ENCODE results near the gene EDC3.

The EDC3 gene

GRCh38 chr15:74614744-74615507, 80.9 kb downstream of the EDC3 start:
- Mint-ChIP-seq H3K36me3 (ENCODE audit: low read depth) (peaks cover 7% of the 10 kb centered on the region), H3K9me3 (no peaks in the 10 kb centered on the region), H3K4me3 (peak overlapping the region; percentile 92 to 97 (median 93)), H3K27ac (peak overlapping the region; percentile 82 to 98 (median 96)), H3K27me3 (ENCODE audit: low read depth) (peaks cover 4% of the 10 kb centered on the region), H3K4me1 (peaks cover 27% of the 10 kb centered on the region)
- TF ChIP-seq CTCF (IDR thresholded peaks at IDR 0.05; ENCODE audit: unreplicated experiment in 3 of 3), result no peak

GRCh38 chr15:74613953-74614743, 81.7 kb downstream of the EDC3 start:
- Mint-ChIP-seq H3K36me3 (ENCODE audit: low read depth) (peaks cover under 1% of the 10 kb centered on the region), H3K9me3 (no peaks in the 10 kb centered on the region), H3K4me3 (peak overlapping the region; percentile 60 to 75 (median 70)), H3K27ac (peak overlapping the region in 2 of 3 experiments; percentile 37 to 65), H3K4me1 (peaks cover 27% of the 10 kb centered on the region), H3K27me3 (ENCODE audit: low read depth) (peaks cover 4% of the 10 kb centered on the region)
- TF ChIP-seq CTCF (IDR thresholded peaks at IDR 0.05; ENCODE audit: unreplicated experiment in 3 of 3), result no peak

GRCh38 chr15:74613089-74613952, 82.5 kb downstream of the EDC3 start:
- H3K9me3 Mint-ChIP-seq, result no peaks in the 10 kb centered on the region
- TF ChIP-seq CTCF (IDR thresholded peaks at IDR 0.05; ENCODE audit: unreplicated experiment in 3 of 3), result no peak
- peak overlapping the region; percentile 60 to 75 (median 70) for H3K4me3 Mint-ChIP-seq
- no peaks in the 10 kb centered on the region for H3K36me3 Mint-ChIP-seq (ENCODE audit: low read depth)
- peak overlapping the region; percentile 18 to 48 (median 37) for H3K27ac Mint-ChIP-seq
- peaks cover 4% of the 10 kb centered on the region for H3K27me3 Mint-ChIP-seq (ENCODE audit: low read depth)
- H3K4me1 Mint-ChIP-seq, result peaks cover 27% of the 10 kb centered on the region

- TF ChIP-seq CTCF (IDR thresholded peaks at IDR 0.05; ENCODE audit: unreplicated experiment in 3 of 3), result no peak
Observed at GRCh38 chr15:74612677-74613076, 83.1 kb downstream of the EDC3 start.

GRCh38 chr15:74611834-74612233, 84.0 kb downstream of the EDC3 start:
- no peak for TF ChIP-seq CTCF (IDR thresholded peaks at IDR 0.05; ENCODE audit: unreplicated experiment in 3 of 3)
- no peaks in the 10 kb centered on the region for H3K9me3 Mint-ChIP-seq

More at GRCh38 chr15:74612677-74613076, 83.1 kb downstream of the EDC3 start:
- Mint-ChIP-seq H3K9me3 (no peaks in the 10 kb centered on the region), H3K4me3 (peak overlapping the region; percentile 60 to 75 (median 70)), H3K36me3 (ENCODE audit: low read depth) (no peaks in the 10 kb centered on the region), H3K27me3 (ENCODE audit: low read depth) (peaks cover 7% of the 10 kb centered on the region), H3K4me1 (peaks cover 23% of the 10 kb centered on the region), H3K27ac (peak overlapping the region; percentile 18 to 48 (median 37))

More at GRCh38 chr15:74611834-74612233, 84.0 kb downstream of the EDC3 start:
- Mint-ChIP-seq H3K4me1 (peaks cover 15% of the 10 kb centered on the region), H3K27ac (no peak overlapping the region), H3K4me3 (no peak overlapping the region), H3K36me3 (ENCODE audit: low read depth) (no peaks in the 10 kb centered on the region), H3K27me3 (ENCODE audit: low read depth) (peaks cover 8% of the 10 kb centered on the region)
